ENCODE data around the gene ATPAF2. TPM values are rescaled to one million over a fixed set of nuclear protein-coding genes. Genes with fewer than 3 reads are reported as not detected.

The ATPAF2 gene
- total and polyA plus RNA-seq, 2 donors (not counting 3 experiments of a cell fraction or from before 2014, with no cell fraction given) = 23.2 to 35.7 TPM

- DNase-seq (ENCODE audit: low read depth, low spot score) (no peak), FAIRE-seq (no peak)
- no peaks in the 10 kb centered on the region for H3K36me3 ChIP-seq (ENCODE audit: control insufficient read depth in 2 of 2, extremely low read depth in 1 of 2, insufficient read depth in 2 of 2, low read length in 2 of 2)
- no peaks in the 10 kb centered on the region for H3K9me1 ChIP-seq (replicated peaks; ENCODE audit: control insufficient read depth, extremely low read depth, insufficient read depth, low read length)
- no peak overlapping the region for H3K4me3 ChIP-seq (replicated peaks in 1 of 3; ENCODE audit: insufficient read depth in 1 of 3, low read depth in 1 of 3, low read length in 3 of 3)
- no peak overlapping the region for H3K9ac ChIP-seq (replicated peaks; ENCODE audit: extremely low read depth, insufficient read depth, low read length)
- ChIA-PET CTCF (interaction anchor here (1.1 to 1.8 kb wide), 4 partner anchors 12 to 114 kb away, joined by 3 to 6 read pairs (median 4); no protein-coding TSS in a partner anchor), POLR2A (no interaction called here)
- H3K27me3 ChIP-seq (ENCODE audit: control insufficient read depth in 2 of 2, insufficient read depth in 2 of 2, low read length in 2 of 2) = no peaks in the 10 kb centered on the region
- H3K4me1 ChIP-seq (ENCODE audit: control insufficient read depth, extremely low read depth, insufficient read depth, low read length) = no peaks in the 10 kb centered on the region
- no peak overlapping the region for H2AFZ ChIP-seq (ENCODE audit: low read depth, low read length)
- H4K20me1 ChIP-seq (replicated peaks; ENCODE audit: control insufficient read depth, extremely low read depth, insufficient read depth, low read length) = no peaks in the 10 kb centered on the region
- H3K79me2 ChIP-seq (ENCODE audit: control insufficient read depth, insufficient read depth, low read length) = no peaks in the 10 kb centered on the region
- no peak for TF ChIP-seq MAX (IDR thresholded peaks at IDR 0.05; ENCODE audit: insufficient read depth, insufficient read length)
- TF ChIP-seq, protein P1, sequence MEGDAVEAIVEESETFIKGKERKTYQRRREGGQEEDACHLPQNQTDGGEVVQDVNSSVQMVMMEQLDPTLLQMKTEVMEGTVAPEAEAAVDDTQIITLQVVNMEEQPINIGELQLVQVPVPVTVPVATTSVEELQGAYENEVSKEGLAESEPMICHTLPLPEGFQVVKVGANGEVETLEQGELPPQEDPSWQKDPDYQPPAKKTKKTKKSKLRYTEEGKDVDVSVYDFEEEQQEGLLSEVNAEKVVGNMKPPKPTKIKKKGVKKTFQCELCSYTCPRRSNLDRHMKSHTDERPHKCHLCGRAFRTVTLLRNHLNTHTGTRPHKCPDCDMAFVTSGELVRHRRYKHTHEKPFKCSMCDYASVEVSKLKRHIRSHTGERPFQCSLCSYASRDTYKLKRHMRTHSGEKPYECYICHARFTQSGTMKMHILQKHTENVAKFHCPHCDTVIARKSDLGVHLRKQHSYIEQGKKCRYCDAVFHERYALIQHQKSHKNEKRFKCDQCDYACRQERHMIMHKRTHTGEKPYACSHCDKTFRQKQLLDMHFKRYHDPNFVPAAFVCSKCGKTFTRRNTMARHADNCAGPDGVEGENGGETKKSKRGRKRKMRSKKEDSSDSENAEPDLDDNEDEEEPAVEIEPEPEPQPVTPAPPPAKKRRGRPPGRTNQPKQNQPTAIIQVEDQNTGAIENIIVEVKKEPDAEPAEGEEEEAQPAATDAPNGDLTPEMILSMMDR (IDR thresholded peaks at IDR 0.05; ENCODE audit: extremely low read depth in 1 of 2, insufficient read depth in 1 of 2, low read depth in 1 of 2, low read length in 2 of 2) = peak in 1 of 2 donors; percentile 18
- intact Hi-C loops (cut with micrococcal nuclease) = no loop called here
- dilution Hi-C loops (cut with MboI; ENCODE audit: extremely low pct_ligation_motif_present, low sequenced_read_pairs) = no loop called here
- no peak overlapping the region for H3K4me2 ChIP-seq (ENCODE audit: insufficient read depth, low read length)
- no TSS peak for BruUV-seq (replicated peaks)
- H3K9me3 ChIP-seq (replicated peaks; ENCODE audit: control insufficient read depth, insufficient read depth, low read length) = no peaks in the 10 kb centered on the region
- H3K27ac ChIP-seq (ENCODE audit: insufficient read depth, low read depth, low read length) = no peak overlapping the region
These were observed 34.1 kb downstream of the ATPAF2 start for GRCh38 chr17:18004884-18005305.

GRCh38 chr17:18004345-18004744, 34.6 kb downstream of the ATPAF2 start:
- Histone ChIP-seq H3K9me3 (replicated peaks; ENCODE audit: control insufficient read depth, insufficient read depth, low read length) (no peaks in the 10 kb centered on the region), H4K20me1 (replicated peaks; ENCODE audit: control insufficient read depth, extremely low read depth, insufficient read depth, low read length) (no peaks in the 10 kb centered on the region), H2AFZ (ENCODE audit: low read depth, low read length) (no peak overlapping the region), H3K36me3 (ENCODE audit: control insufficient read depth in 2 of 2, extremely low read depth in 1 of 2, insufficient read depth in 2 of 2, low read length in 2 of 2) (no peaks in the 10 kb centered on the region), H3K9me1 (replicated peaks; ENCODE audit: control insufficient read depth, extremely low read depth, insufficient read depth, low read length) (no peaks in the 10 kb centered on the region), H3K27me3 (ENCODE audit: control insufficient read depth in 2 of 2, insufficient read depth in 2 of 2, low read length in 2 of 2) (no peaks in the 10 kb centered on the region), H3K4me3 (replicated peaks in 1 of 3; ENCODE audit: insufficient read depth in 1 of 3, low read depth in 1 of 3, low read length in 3 of 3) (no peak overlapping the region), H3K4me1 (ENCODE audit: control insufficient read depth, extremely low read depth, insufficient read depth, low read length) (no peaks in the 10 kb centered on the region), H3K27ac (ENCODE audit: insufficient read depth, low read depth, low read length) (no peak overlapping the region), H3K4me2 (ENCODE audit: insufficient read depth, low read length) (no peak overlapping the region), H3K9ac (replicated peaks; ENCODE audit: extremely low read depth, insufficient read depth, low read length) (no peak overlapping the region), H3K79me2 (ENCODE audit: control insufficient read depth, insufficient read depth, low read length) (no peaks in the 10 kb centered on the region)
- BruUV-seq (replicated peaks) = no TSS peak
- dilution Hi-C loops (cut with MboI; ENCODE audit: extremely low pct_ligation_motif_present, low sequenced_read_pairs) (no loop called here), intact Hi-C loops (cut with micrococcal nuclease) (no loop called here)
- TF ChIP-seq FOS (IDR thresholded peaks at IDR 0.05; ENCODE audit: borderline replicate concordance, insufficient read depth, low read length) (no peak), POLR2AphosphoS5 (IDR thresholded peaks at IDR 0.05; ENCODE audit: insufficient read depth, low read depth, low read length) (no peak), EZH2 (IDR thresholded peaks at IDR 0.05; ENCODE audit: borderline replicate concordance, low read depth, low read length, severe bottlenecking) (no peak), MAX (IDR thresholded peaks at IDR 0.05; ENCODE audit: insufficient read depth, insufficient read length) (no peak), POLR2A (IDR thresholded peaks at IDR 0.05; ENCODE audit: low read depth, low read length) (no peak), JUN (IDR thresholded peaks at IDR 0.05; ENCODE audit: borderline replicate concordance, insufficient read depth, insufficient read length, low read depth) (no peak), GATA2 (IDR thresholded peaks at IDR 0.05; ENCODE audit: insufficient read depth, insufficient read length, low read depth, low read length) (no peak), MYC (IDR thresholded peaks at IDR 0.05; ENCODE audit: low read depth, low read length) (no peak)
- TF ChIP-seq, protein P1 (IDR thresholded peaks at IDR 0.05; ENCODE audit: extremely low read depth in 1 of 2, insufficient read depth in 1 of 2, low read depth in 1 of 2, low read length in 2 of 2) = no peak
- no peak for DNase-seq (ENCODE audit: low read depth, low spot score)
- ChIA-PET CTCF (interaction anchor here (0.7 to 1.8 kb wide), 7 partner anchors 9 to 114 kb away, joined by 3 to 6 read pairs (median 3); no protein-coding TSS in a partner anchor), POLR2A (no interaction called here)
- no peak for FAIRE-seq

Data from endothelial cell of umbilical vein (primary cell).